HG03025 (cell line): ENCODE data around the gene ARHGAP24.
"Not testable (repeated sequence)": the region's sequence is repeated elsewhere in the genome, so short reads cannot be mapped to it uniquely, and the experiment has no call there.

Source experiments
- ATAC-seq: cut with Tn5 transposase; IDR thresholded peaks from one replicate; pipeline ENCODE4 v1.9.1; 2021; ENCODE audit warnings: mild to moderate bottlenecking, moderate library complexity; ENCODE audit not compliant: unreplicated experiment, low FRiP score

The ARHGAP24 gene

DNA sequence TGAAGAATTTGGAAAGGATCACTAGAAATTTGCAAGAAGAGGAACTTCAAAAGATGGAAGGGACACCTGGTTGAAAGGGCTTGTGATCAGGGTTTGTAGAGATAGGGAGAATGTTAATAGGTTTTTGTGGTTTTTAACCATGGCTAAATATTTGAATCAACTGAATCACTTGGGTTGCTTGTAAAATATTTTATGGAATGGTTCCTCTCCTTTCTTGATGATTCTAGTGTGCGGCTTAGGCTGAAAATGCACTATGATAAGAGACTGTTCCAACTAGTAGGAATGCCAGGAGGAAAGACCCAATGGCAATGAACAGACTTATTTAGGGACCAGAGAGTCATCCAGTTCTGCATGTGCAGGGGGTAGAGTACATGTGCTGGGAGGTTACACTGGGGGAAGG, 408.2 kb downstream of the ARHGAP24 start:
- ATAC-seq: no peak

DNA sequence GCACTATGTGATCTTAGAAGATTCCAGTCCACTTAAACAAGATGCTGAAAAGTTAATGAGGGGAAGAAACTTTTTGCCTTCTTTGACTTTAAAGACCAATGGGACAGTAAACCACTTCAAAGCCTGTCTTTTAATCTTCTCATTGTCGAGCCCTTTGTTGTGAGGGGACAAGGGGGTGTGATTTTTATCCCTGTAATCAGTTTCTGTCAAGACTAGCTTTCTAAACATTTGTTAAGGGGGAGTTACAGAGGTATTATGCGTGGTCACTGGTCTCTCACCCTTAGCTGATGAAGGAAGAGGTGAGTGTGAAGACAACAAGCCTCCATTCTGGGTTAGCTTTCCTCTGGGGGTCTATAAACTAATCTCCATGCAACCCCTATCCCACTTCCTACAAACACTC, 409.3 kb downstream of the ARHGAP24 start:
- ATAC-seq: no peak

DNA sequence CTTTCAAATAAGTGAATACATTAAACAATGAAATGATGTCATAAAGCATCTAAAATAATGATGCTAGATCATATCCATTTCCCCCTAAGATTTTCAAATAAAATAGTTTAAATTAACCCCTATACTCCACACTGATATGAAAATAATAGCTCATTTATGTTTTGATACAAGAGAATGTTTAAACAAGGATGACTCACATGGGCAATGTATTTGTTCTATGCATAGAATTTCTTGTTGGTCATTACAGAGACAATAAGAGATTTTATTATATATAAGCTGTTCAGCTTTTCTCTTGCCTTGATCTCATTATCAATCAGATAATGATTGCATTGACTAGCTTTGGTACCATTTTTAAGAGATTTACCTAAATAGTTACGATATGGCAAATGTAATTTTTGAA, 411.7 kb downstream of the ARHGAP24 start:
- ATAC-seq: no peak

DNA sequence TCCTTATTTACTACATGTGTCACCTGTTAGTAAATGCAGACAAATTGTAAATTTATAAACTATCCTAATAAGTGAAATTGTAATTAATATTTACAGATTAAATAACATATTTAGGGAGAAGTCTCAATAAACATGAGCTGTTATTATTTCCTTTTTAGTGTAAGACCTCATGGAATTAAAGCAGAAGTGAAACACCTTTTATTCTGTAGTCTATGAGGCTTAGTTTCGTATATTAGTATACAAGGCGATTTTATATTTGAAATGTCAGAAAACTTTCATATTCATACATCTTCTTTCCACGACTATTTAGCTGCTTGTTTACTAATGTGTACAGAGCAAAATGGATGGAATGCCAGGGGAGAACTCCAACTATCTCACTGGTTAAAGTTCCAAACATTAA, 414.4 kb downstream of the ARHGAP24 start:
- no peak for ATAC-seq

DNA sequence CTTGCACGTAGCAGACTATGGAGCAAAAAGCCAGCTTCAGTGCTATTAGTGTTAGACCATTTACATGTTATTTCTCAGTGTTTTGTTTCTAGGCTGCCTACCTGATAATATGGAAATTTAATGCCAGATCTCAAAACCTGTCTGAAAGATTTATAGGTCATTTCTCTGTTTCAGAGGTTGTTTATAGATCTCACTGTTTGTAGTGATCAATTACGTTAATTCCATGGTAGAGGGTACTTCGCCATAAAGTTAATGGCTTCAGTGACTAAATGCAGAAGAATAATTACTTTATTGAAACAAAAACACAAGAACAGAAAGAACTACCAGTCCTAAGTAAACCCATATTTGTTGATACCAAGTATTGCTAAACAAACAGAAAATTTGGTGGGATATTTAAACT, 420.8 kb downstream of the ARHGAP24 start:
- ATAC-seq: no peak

DNA sequence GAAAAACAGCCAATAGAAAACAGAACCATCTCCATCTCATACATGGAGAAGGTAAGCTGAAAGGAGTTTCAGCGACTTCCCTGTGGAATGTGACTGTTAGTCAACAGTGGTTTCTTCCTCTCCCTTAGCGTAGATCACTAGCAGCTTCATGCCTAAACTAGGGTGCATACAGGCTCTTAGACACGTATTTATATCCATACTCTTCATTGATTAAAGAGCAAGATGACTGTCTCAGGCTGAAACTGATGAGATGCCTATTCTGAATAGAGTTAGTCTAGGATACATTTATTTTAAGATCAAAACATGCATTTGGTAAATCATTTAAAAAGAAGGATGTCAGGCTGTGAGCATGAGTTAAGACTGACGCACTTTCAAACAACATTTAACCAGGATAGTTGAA, 423.3 kb downstream of the ARHGAP24 start:
- ATAC-seq: no peak

DNA sequence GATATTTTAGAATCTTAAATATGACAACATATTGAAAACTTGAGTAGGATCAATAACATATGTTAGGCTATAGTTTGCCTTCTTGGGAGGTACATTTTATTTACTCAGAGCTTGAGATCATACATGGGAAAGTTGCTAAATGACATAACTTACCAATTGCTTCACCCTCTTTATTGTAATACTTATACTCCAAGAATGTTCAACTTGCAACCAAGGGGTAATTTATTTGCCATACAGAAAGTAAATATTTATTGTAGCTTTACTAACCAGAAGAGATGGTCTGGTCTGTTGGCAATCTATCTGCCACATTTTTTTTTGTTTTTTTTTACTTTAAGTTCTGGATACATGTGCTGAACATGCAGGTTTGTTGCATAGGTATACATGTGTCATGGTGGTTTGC, 426.6 kb downstream of the ARHGAP24 start:
- ATAC-seq: no peak

DNA sequence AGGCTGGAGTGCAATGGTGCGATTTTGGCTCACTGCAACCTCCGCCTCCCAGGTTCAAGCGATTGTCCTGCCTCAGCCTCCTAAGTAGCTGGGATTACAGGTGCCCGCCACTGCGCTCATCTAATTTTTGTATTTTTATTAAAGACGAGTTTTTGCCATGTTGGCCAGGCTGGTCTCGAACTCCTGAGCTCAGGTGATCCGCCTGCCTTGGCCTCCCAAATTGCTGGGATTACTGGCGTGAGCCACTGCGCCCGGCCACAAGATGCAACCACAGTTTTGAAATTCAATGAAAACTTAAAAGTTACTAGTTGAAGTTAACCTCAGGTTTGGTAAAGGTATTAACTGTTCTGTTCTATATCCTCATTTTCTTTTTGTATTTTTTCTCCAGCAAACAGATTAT, 427.7 kb downstream of the ARHGAP24 start:
- not testable (repeated sequence) for ATAC-seq

DNA sequence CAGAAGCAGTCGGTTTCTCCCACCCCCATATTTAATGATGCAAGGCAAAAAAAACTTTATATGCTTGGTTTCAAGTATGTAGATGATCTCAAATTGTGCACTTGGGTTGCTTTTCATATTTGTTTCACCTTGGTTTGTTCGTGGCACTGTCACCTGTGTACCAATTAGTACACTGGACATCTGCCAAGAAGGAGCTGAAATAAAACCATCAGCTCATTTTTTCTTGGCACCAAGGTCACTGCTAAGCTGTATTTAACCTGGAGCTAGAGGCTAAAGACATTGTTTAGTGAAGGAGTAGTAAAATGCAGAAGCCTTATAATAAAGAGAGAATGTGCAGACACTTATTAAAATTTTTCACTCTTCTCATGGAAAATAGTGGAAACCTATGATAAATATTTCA, 430.8 kb downstream of the ARHGAP24 start:
- no peak for ATAC-seq

DNA sequence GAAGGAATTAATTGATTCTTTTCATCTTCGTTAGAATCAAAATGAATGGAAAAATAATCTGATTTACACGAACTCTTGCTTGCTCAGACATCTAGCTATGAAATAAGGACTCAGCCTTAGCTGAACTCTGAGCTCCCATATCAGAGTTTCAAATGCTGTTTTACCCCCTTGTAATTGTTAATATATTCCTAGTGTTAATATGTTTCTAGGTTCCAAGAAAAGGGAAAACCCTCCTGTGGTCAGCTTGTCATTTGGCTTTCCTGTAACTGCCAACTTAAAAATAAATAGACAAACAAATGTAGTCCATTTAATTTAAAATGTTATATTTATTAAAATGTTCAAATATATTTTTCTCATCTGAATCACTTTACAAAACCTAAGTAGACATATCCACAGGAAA, 432.1 kb downstream of the ARHGAP24 start:
- ATAC-seq: no peak

DNA sequence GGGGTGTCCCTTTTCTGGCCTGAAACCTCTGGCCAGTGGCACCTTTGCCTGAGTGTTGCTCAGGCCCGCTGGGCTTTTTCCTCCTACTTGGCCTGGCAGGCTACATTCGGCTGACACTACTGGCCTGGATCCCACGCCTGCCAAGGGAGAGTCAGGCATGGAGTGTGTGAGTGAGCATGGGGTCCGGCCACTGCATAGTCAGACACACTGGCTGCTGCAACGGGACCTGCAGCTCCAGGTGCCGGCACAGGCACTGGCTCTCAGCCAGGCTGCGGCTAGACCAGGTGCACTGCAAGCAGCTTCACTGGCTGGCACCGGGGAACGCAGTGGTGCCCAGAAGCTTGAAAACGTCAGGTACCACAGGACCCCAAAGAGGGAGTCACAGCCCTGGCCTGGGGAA, 434.9 kb downstream of the ARHGAP24 start:
- ATAC-seq: no peak

DNA sequence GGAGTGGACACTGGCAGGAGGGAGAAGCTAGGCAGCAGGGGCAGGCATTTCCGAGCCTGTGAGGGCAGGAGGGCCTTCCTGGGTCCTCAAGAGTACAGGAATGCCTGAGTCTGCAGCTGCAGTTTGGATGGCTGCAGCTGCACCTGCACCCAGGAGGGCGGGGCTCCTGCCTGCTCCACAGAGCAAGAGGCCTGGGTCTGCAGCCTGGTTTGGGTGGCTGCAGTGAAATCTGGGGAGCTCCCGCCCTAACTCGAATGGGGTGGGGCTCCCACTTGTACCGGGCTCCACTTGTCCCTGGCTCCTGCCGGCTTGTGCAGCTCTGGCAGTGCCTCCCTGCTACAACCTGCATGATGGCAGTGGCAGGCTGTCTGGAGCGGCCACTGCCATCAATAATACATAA, 436.0 kb downstream of the ARHGAP24 start:
- no peak for ATAC-seq

DNA sequence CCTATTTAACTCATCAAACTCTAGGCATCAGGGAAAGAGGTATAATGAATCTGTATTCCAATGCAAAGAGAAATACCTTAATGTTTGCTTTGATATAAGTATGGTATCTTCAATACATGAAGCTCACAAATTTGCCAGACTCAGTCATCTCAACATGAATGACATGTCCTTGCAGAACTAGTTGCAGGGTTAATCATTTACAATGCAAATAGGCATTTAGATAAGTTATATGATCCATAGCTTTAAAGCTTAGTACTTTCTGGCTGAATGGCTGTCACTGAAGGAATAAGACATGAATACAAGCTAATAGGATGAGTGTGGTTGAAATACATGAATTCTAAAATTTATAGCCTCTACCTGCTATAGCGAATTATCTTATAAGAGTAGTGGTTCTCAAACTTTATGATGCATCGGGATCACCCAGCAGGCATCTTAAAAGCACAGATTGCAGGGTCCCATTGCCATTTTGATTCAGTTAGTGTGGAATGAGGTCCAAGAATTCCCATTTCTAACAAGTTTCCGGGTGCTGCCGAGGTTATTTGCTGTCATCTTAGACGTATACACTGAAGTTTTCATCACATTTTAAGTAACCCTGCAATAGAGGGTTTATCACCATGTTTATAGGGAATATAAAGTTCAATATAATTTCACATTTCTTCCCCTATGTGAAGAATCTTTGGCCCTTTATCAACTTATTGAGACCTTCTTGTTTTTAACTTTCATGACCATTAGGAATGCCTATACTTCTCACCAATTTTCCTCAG, 439.2 kb downstream of the ARHGAP24 start:
- ATAC-seq: no peak

DNA sequence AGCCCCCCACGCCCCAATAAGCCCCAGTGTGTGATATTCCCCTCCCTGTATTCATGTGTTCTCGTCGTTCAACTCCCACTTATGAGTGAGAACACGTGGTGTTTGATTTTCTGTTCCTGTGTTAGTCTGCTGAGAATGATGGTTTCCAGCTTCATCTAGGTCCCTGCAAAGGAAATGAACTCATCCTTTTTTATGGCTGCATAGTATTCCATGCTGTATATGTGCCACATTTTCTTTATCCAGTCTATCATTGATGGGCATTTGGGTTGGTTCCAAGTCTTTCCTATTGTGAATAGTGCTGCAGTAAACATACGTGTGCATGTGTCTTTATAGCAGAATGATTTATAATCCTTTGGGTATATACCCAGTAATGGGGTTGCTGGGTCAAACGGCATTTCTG, 440.6 kb downstream of the ARHGAP24 start:
- ATAC-seq: not testable (repeated sequence)

DNA sequence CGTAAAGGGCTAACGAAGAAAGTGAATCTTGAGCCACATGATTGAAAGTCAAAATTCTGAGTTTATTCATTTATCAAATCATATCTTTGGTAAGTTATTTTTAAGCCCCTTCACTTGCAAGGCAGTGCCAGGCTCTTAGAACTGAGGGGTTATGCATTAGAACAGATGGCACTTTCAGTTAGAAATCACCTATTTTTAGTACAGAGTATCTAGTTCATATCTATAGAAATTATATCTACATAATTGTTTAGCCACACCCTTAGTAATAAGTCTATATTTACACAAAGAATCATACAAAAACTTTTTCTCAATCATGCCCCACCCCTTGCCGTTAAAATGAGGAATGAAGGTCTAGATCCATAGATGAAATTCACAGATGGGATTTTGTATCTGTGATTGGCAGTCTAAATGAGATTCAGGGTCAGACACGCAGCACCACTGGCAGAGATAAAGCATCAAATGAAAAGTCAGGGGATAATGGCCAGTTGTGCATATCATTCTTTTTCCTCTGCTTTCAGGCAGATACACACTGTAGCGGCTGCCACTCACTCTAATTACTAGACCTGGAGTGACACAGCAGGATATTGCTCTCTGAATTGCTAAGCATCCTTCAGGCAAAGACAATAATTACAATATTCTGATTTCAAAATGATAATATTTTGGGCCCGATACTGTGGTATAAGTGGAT, 444.4 kb downstream of the ARHGAP24 start:
- no peak for ATAC-seq

DNA sequence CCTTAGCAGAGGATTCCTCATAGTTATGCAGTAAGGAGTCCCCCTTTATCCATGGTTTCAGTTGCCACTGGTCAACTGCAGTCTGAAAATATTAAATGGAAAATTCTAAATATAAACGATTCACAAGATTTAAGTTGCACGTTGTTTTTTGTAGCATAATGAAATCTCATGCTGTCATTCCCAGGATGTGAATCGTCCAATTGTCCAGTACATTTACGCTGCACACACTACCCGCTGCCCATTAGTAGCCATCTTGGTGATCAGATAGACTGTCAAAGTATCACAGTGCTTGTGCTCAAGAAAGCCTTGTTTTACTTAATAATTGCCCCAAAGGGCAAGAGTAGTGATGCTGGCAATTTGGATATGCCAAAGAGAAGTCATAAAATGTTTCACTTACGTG, 450.1 kb downstream of the ARHGAP24 start:
- ATAC-seq: no peak

DNA sequence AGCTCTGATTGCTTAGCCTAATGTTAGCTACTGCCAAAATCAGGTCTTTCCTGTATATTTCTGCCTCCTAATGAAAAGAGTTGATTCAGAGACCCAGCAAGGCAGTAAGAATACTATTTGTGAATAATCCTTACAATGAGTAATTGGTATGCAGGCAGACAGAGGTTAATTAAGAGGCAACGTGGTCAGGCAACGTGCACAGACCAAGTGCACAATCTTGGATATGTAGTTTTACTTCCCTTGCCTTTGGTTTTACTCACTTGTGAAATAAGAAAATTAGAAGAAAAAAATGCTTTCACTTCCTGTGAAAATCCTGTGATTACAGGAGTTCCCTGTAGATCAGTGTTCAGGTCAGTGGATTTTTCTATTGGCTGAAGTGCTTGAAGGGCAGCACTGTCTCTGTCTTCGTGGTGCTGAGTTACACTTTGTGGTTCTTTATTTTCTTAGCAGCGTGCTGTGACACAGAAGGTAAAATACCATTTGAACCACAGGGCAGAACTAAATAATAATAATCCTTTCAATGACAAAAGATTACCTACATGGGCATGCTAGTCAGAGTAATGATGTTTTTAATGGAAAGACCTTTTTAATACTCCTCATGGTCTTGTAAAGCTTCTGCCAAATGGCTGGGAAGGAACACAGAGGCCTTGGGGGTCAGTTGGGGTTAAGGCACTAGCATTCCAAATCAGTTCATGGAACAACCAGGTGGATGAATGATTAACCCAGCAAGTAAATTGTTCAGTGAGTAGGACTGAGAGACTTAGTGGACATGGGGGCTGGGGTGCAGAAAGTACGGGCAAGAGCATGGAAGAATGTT, 454.0 kb downstream of the ARHGAP24 start:
- no peak for ATAC-seq

DNA sequence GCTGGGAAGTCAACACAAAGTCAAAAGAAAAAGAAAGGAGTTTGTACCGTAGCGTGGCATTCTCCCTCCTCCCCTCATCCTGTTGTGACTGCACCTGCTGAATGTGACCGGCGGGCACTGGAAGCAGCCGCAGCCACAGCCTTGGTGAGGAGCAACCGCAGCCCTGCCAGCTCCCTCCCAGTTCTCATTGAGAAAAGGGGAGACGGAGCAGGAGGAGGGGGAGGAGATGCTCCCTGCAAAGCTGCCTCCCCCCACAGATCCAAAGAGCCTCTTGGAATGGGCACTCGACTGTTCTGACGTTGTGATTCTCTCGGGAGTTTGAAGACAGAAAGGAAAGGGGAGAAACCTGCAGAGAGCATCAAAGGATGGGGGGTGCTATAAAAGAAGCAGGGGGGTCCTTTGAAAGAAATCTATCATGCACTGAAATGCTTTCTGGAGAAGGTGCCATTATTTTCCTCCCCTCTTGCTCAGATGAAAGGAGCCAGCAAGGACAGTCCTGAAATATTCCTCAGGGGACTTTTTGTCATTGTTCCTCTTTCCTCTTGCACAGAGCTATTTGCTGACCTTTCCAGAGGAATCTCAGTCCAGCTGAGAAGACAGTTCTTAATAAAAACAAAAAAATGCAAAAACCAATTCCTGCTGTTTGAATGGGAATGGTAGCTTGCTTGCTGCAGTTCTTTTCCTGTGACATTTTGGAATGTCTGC, 455.2 kb downstream of the ARHGAP24 start:
- ATAC-seq: no peak

DNA sequence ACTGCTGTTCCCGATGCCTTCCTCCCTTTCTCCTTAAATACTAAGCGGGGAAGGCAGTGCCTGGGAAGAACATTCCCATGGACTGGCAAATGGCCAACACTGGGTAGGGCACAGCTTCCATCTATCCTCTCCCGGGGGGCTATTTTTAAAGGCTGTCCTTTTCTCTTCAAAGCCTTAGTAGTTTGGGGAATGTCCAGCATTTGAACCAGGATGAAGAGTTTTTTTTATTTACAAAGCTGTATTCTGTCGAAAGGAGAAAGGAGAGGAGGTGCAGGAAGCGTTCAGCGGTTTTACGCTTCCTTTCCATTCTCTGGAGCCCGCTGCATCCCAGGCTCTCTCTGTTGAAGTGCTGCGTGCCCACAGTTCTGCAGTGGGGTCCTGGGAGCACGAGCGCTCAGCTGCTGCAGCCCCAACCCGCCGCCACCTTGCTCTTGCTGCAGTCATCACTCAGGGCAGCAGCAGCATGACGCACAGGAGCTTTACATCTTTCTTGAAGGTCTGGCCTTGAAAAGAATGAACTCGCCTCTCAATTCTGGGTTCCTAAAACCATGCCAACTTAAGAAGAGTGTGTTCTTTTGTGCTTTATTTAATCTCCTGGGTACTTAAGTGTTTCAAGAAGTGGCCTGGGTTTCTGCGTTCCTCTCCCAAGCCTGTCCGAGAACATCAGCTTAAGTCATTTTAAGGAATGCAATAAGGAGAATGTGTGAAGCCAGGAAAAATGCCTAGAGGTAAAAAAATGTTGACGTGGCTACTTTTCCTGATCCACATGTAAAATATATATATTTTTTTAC, 457.7 kb downstream of the ARHGAP24 start:
- no peak for ATAC-seq

DNA sequence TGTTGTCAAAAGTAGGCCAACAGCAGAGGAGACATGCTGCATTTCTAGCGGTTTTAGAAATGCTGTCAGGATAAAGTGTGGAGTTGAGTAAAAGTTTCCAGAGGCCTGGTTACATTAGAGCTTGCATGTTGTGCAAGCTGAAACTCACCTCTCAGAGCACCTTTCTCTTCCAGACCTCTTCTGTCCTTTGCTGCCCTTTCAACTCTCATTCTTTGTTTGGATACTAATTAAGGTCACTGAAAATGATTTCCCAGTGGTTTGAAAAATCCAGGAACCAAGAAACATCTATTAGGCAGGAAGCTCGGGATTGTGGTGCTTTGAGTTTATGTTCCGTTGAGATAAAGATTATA, 458.3 kb downstream of the ARHGAP24 start:
- no peak for ATAC-seq
